ENCODE data around the gene FER. TPM values are rescaled to one million over a fixed set of nuclear protein-coding genes. Genes with fewer than 3 reads are reported as not detected.

FER gene
- total RNA-seq, 1 experiment from 2014 or later = 16.4 TPM

DNA sequence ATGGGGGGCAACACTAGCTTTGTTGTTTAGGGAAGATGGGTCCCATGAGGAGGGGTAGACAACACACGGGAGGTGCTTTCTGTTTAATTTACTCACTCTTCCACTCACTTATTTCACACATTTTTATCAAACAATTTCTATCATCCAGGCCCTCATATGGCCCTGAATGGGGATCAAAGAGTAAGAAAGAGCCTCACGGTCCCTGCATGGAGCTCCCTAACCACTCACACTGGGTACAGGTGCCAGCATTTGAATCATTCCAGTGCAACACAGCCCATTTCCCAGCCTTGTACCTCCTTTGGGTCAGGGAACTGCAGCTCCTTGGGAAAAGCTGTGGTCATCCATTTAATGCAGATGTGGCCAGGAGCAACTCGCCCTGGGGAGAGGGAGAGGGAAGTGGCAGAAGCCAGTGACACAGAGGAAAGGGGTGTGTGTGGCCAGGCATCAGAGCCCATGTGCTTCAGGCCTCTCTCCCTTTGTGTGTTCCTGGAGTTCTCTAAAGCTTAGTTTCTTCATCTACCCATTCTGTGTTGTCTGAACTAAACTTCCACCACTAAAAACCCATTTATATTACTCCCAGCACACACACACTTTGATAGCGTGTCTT is 476.7 kb downstream of the FER start:
- TF ChIP-seq, protein P1, sequence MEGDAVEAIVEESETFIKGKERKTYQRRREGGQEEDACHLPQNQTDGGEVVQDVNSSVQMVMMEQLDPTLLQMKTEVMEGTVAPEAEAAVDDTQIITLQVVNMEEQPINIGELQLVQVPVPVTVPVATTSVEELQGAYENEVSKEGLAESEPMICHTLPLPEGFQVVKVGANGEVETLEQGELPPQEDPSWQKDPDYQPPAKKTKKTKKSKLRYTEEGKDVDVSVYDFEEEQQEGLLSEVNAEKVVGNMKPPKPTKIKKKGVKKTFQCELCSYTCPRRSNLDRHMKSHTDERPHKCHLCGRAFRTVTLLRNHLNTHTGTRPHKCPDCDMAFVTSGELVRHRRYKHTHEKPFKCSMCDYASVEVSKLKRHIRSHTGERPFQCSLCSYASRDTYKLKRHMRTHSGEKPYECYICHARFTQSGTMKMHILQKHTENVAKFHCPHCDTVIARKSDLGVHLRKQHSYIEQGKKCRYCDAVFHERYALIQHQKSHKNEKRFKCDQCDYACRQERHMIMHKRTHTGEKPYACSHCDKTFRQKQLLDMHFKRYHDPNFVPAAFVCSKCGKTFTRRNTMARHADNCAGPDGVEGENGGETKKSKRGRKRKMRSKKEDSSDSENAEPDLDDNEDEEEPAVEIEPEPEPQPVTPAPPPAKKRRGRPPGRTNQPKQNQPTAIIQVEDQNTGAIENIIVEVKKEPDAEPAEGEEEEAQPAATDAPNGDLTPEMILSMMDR (conservative IDR thresholded peaks at IDR 0.05; ENCODE audit: low read depth, low read length) = no peak
- CTCF ChIA-PET = no interaction called here
- Histone ChIP-seq H3K9me3 (ENCODE audit: low read depth, low read length, poor library complexity, severe bottlenecking) (no peaks in the 10 kb centered on the region), H3K27ac (ENCODE audit: low read depth, low read length, poor library complexity, severe bottlenecking) (no peak overlapping the region), H3K4me1 (ENCODE audit: insufficient read depth, low read length, poor library complexity, severe bottlenecking) (no peaks in the 10 kb centered on the region), H3K4me3 (ENCODE audit: low read depth, low read length, poor library complexity, severe bottlenecking) (no peak overlapping the region), H3K36me3 (ENCODE audit: insufficient read depth, low read length, poor library complexity, severe bottlenecking) (no peaks in the 10 kb centered on the region), H3K27me3 (replicated peaks; ENCODE audit: insufficient read depth, low read depth, low read length, poor library complexity) (no peaks in the 10 kb centered on the region)
- POLR2A ChIA-PET (ENCODE audit: low non-redundant PET) = no interaction called here
- intact Hi-C loops (cut with micrococcal nuclease; ENCODE audit: unreplicated experiment) = no loop called here
- no peak for DNase-seq (ENCODE audit: low spot score)
- no TSS peak for BruUV-seq (replicated peaks)

DNA sequence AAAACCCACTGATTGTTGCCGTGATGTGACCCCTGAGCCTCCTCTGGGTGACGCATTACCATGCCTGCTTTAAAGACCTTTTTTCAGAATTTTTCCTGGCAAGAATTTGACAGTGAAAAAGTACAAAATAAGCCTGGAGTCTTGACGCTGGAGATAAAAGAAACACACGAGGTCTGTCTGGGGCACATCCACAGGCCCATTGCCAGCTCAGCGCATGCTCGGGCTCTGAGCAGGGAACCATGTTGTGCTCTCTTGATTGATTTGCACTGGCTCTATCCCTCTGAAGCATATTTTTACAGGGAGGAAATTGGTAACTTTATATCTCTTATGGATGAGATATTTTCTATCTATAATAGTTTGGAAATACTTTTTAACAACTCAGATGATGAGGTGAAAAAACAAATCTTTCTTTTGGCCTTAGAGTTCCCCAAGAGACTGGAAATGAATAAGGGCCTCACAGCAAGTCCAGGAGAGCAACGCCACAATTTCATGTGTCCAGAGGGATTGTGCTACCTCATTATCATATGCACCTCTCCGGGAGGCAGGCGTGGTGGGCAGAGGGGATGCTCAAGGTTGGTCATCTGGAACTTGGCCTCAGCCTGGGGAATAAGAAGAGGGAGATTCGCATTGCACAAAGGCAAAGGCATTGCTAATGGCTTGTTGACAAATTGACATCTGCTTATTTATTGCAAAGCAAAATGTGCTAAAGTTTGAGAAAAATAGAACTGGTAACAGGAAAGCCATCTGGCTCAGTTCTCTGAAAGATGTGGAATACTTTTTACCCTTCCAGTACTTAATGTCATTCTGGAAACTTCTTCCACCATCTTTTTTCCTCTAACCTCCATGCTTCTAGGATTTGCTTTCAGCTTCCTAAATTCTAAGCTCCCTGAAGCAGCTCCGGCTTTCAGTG is 478.3 kb downstream of the FER start:
- Histone ChIP-seq H3K4me3 (ENCODE audit: low read depth, low read length, poor library complexity, severe bottlenecking) (no peak overlapping the region), H3K27me3 (replicated peaks; ENCODE audit: insufficient read depth, low read depth, low read length, poor library complexity) (no peaks in the 10 kb centered on the region), H3K27ac (ENCODE audit: low read depth, low read length, poor library complexity, severe bottlenecking) (no peak overlapping the region), H3K36me3 (ENCODE audit: insufficient read depth, low read length, poor library complexity, severe bottlenecking) (no peaks in the 10 kb centered on the region), H3K9me3 (ENCODE audit: low read depth, low read length, poor library complexity, severe bottlenecking) (no peaks in the 10 kb centered on the region), H3K4me1 (ENCODE audit: insufficient read depth, low read length, poor library complexity, severe bottlenecking) (no peaks in the 10 kb centered on the region)
- intact Hi-C loops (cut with micrococcal nuclease; ENCODE audit: unreplicated experiment) = no loop called here
- CTCF ChIA-PET = no interaction called here
- POLR2A ChIA-PET (ENCODE audit: low non-redundant PET) = no interaction called here
- TF ChIP-seq, protein P1 (conservative IDR thresholded peaks at IDR 0.05; ENCODE audit: low read depth, low read length) = no peak
- TF ChIP-seq EZH2 (IDR thresholded peaks at IDR 0.05; ENCODE audit: borderline replicate concordance, low read depth, low read length, poor library complexity, severe bottlenecking) = no peak
- BruUV-seq (replicated peaks) = no TSS peak
- DNase-seq (ENCODE audit: low spot score) = no peak

DNA sequence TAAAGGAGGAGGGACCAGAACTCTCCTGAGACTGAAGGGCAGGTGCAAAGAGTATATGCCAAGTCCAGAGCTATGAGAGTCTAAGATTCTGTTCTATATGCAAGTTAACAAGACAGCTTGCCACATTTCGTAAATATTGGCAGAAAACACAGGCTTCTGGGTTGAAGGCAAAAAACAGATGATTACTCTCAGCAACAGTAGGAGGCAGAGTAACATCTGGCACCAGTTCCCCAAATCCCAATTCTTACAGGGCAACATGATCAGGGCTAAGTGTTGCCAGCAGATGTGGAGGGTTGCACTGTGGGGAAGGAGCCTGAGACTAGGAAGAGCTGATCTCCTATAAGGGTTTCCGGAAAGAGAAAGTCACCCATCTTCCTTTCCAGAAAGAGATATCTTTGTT is 482.7 kb downstream of the FER start:
- intact Hi-C loops (cut with micrococcal nuclease; ENCODE audit: unreplicated experiment) = no loop called here
- Histone ChIP-seq H3K4me3 (ENCODE audit: low read depth, low read length, poor library complexity, severe bottlenecking) (no peak overlapping the region), H3K27me3 (replicated peaks; ENCODE audit: insufficient read depth, low read depth, low read length, poor library complexity) (no peaks in the 10 kb centered on the region), H3K4me1 (ENCODE audit: insufficient read depth, low read length, poor library complexity, severe bottlenecking) (no peaks in the 10 kb centered on the region), H3K9me3 (ENCODE audit: low read depth, low read length, poor library complexity, severe bottlenecking) (no peaks in the 10 kb centered on the region), H3K36me3 (ENCODE audit: insufficient read depth, low read length, poor library complexity, severe bottlenecking) (no peaks in the 10 kb centered on the region), H3K27ac (ENCODE audit: low read depth, low read length, poor library complexity, severe bottlenecking) (no peak overlapping the region)
- CTCF ChIA-PET = no interaction called here
- TF ChIP-seq EZH2 (IDR thresholded peaks at IDR 0.05; ENCODE audit: borderline replicate concordance, low read depth, low read length, poor library complexity, severe bottlenecking) = no peak
- TF ChIP-seq, protein P1 (conservative IDR thresholded peaks at IDR 0.05; ENCODE audit: low read depth, low read length) = peak; percentile 31; the same call in 1 of the 2 replicates
- POLR2A ChIA-PET (ENCODE audit: low non-redundant PET) = no interaction called here
- BruUV-seq (replicated peaks) = no TSS peak
- no peak for DNase-seq (ENCODE audit: low spot score)

Measured in A673 (cell line).